H9 (cell line): ENCODE data around the gene ERN1. TPM values are rescaled to one million over a fixed set of nuclear protein-coding genes. Genes with fewer than 3 reads are reported as not detected.

Source experiments
- DNase-seq: peaks from one replicate; pipeline ENCODE4 v3.0.0-alpha.2; 2017
- H2AFZ ChIP-seq: one replicate; pipeline ENCODE4 v1.6.1; 2013; ENCODE audit warnings: mild to moderate bottlenecking, low read length, control low read depth, moderate library complexity
- H2AK5ac ChIP-seq: 2 replicates; pipeline ENCODE4 v1.6.1; 2013; ENCODE audit warnings: low read length, control low read depth, mixed read lengths; ENCODE audit not compliant: insufficient read length
- H2BK120ac ChIP-seq: one replicate; pipeline ENCODE4 v1.6.1; 2013; ENCODE audit warnings: low read depth, mild to moderate bottlenecking, low read length, control low read depth, inconsistent platforms; ENCODE audit not compliant: poor library complexity, severe bottlenecking
- H2BK12ac ChIP-seq: 2 replicates; pipeline ENCODE4 v1.6.1; 2013; ENCODE audit warnings: low read length, control low read depth, mixed read lengths, low read depth; ENCODE audit not compliant: insufficient read length
- H2BK15ac ChIP-seq: 2 replicates; pipeline ENCODE4 v1.6.1; 2013; ENCODE audit warnings: low read depth, low read length, control low read depth
- H2BK20ac ChIP-seq: one replicate; pipeline ENCODE4 v1.6.1; 2013; ENCODE audit warnings: low read depth, mild to moderate bottlenecking, low read length, control low read depth, inconsistent platforms; ENCODE audit not compliant: poor library complexity, severe bottlenecking
- H2BK5ac ChIP-seq: 2 replicates; pipeline ENCODE4 v1.6.1; 2013; ENCODE audit warnings: low read length, control low read depth, mixed read lengths; ENCODE audit not compliant: insufficient read length
- H3K14ac ChIP-seq: 2 replicates; pipeline ENCODE4 v1.6.1; 2013; ENCODE audit warnings: low read length, control low read depth; ENCODE audit not compliant: insufficient read depth
- H3K18ac ChIP-seq: 2 replicates; pipeline ENCODE4 v1.6.1; 2013; ENCODE audit warnings: low read depth, mild to moderate bottlenecking, mixed read lengths, low read length, control low read depth; ENCODE audit not compliant: insufficient read length
- H3K23ac ChIP-seq: 2 replicates; pipeline ENCODE4 v1.6.1; 2013; ENCODE audit warnings: low read length, control low read depth, mixed read lengths, low read depth; ENCODE audit not compliant: insufficient read length
- H3K23me2 ChIP-seq: 2 replicates; pipeline ENCODE4 v1.6.1; 2013; ENCODE audit warnings: low read depth, mild to moderate bottlenecking, mixed read lengths, low read length, control low read depth; ENCODE audit not compliant: insufficient read length, poor library complexity, severe bottlenecking
- H3K27ac ChIP-seq: 2 replicates; pipeline ENCODE4 v1.5.1; 2013; ENCODE audit warnings: low read length, control low read depth, mixed read lengths, low read depth; ENCODE audit not compliant: insufficient read length
- H3K27me3 ChIP-seq: 2 replicates; pipeline ENCODE4 v1.6.1; 2013; ENCODE audit warnings: low read length, control low read depth, inconsistent platforms; ENCODE audit not compliant: insufficient read depth
- H3K4ac ChIP-seq: 2 replicates; pipeline ENCODE4 v1.6.1; 2013; ENCODE audit warnings: low read depth, mild to moderate bottlenecking, control low read depth, inconsistent platforms, low read length, moderate library complexity
- H3K4me1 ChIP-seq: 2 replicates; pipeline ENCODE4 v1.6.1; 2013; ENCODE audit warnings: low read length, control low read depth, inconsistent platforms; ENCODE audit not compliant: insufficient read depth
- H3K4me2 ChIP-seq: 2 replicates; pipeline ENCODE4 v1.6.1; 2013; ENCODE audit warnings: low read length, control low read depth, mixed read lengths; ENCODE audit not compliant: insufficient read length, insufficient read depth
- H3K56ac ChIP-seq: 2 replicates; pipeline ENCODE4 v1.6.1; 2013; ENCODE audit warnings: low read depth, mild to moderate bottlenecking, mixed read lengths, low read length, control low read depth; ENCODE audit not compliant: insufficient read length
- H3K79me1 ChIP-seq: 2 replicates; pipeline ENCODE4 v1.6.1; 2013; ENCODE audit warnings: low read depth, mild to moderate bottlenecking, moderate library complexity, low read length, control low read depth, inconsistent platforms; ENCODE audit not compliant: insufficient read depth, poor library complexity, severe bottlenecking
- H3K79me2 ChIP-seq: 2 replicates; pipeline ENCODE4 v1.6.1; 2013; ENCODE audit warnings: low read length, control low read depth, inconsistent platforms; ENCODE audit not compliant: insufficient read depth
- H3K9ac ChIP-seq: 2 replicates; pipeline ENCODE4 v1.6.1; 2013; ENCODE audit warnings: low read length, control low read depth, mixed read lengths; ENCODE audit not compliant: insufficient read length; ENCODE audit errors: extremely low read depth
- H3K9me3 ChIP-seq: one replicate; pipeline ENCODE4 v1.6.1; 2013; ENCODE audit warnings: low read depth, low read length, inconsistent platforms; ENCODE audit not compliant: control insufficient read depth
- H3T11ph ChIP-seq: one replicate; pipeline ENCODE4 v1.6.1; 2013; ENCODE audit warnings: mild to moderate bottlenecking, low read length, control low read depth, inconsistent platforms
- H4K20me1 ChIP-seq: one replicate; pipeline ENCODE4 v1.6.1; 2013; ENCODE audit not compliant: control insufficient read depth, insufficient read length, insufficient read depth
- H4K5ac ChIP-seq: 2 replicates; pipeline ENCODE4 v1.6.1; 2013; ENCODE audit warnings: low read depth, mild to moderate bottlenecking, mixed read lengths, low read length, control low read depth; ENCODE audit not compliant: insufficient read length
- H4K8ac ChIP-seq: replicated peaks from 2 replicates; pipeline ENCODE4 v1.6.1; 2013; ENCODE audit warnings: low read length, control low read depth, mixed read lengths, low read depth; ENCODE audit not compliant: insufficient read length
- H4K91ac ChIP-seq: 2 replicates; pipeline ENCODE4 v1.6.1; 2013; ENCODE audit warnings: low read depth, mild to moderate bottlenecking, moderate library complexity, mixed read lengths, low read length, control low read depth; ENCODE audit not compliant: insufficient read length
- H3K27ac Mint-ChIP-seq, 3 experiments: 2 replicates in 2 of 3; 3 replicates in 1 of 3; pipeline ENCODE4 v1.8.0; 2020 to 2021; ENCODE audit warnings: mixed read lengths in 3 of 3, mild to moderate bottlenecking in 1 of 3, moderate library complexity in 1 of 3
- H3K27me3 Mint-ChIP-seq: 2 replicates; pipeline ENCODE4 v1.8.0; 2021; ENCODE audit warnings: low read depth, mild to moderate bottlenecking, moderate library complexity, mixed read lengths
- H3K36me3 Mint-ChIP-seq, 3 experiments: 2 replicates in 2 of 3; 3 replicates in 1 of 3; pipeline ENCODE4 v1.8.0; 2020 to 2021; ENCODE audit warnings: low read depth in 3 of 3, mixed read lengths in 3 of 3; ENCODE audit not compliant: insufficient read depth in 1 of 3
- H3K4me1 Mint-ChIP-seq, 2 experiments: 2 replicates each; pipeline ENCODE4 v1.8.0; 2020; ENCODE audit warnings: mixed read lengths in 2 of 2
- H3K4me3 Mint-ChIP-seq, 2 experiments: 2 replicates in 1 of 2; 3 replicates in 1 of 2; pipeline ENCODE4 v1.8.0; 2020 to 2021; ENCODE audit warnings: mild to moderate bottlenecking in 2 of 2, mixed read lengths in 2 of 2, moderate library complexity in 1 of 2
- H3K9me3 Mint-ChIP-seq, 2 experiments: 2 replicates in 1 of 2; 3 replicates in 1 of 2; pipeline ENCODE4 v1.8.0; 2020; ENCODE audit warnings: mild to moderate bottlenecking in 2 of 2, mixed read lengths in 2 of 2, moderate library complexity in 1 of 2
- CTCF ChIP-seq: fragments of 200-600 bp; sonication (generic); conservative IDR thresholded peaks from 3 replicates; pipeline ENCODE4 v1.8.0; 2021; ENCODE audit warnings: antibody characterized with exemption, mild to moderate bottlenecking
- WGBS: extraction: QIAGEN DNeasy Blood & Tissue Kit; methylation state at CpG from one replicate; pipeline ENCODE4 v1.1.7; 2013; ENCODE audit warnings: missing lambda C conversion rate, low lambda C conversion rate, mixed read lengths; ENCODE audit not compliant: insufficient read length; ENCODE audit errors: extremely low coverage; 5-methylcytosine and 5-hydroxymethylcytosine counted together
- total RNA-seq: library from RNA; stranded (reverse); gene quantifications from 2 replicates; pipeline ENCODE4 v1.2.1, GENCODE V29; 2021

The ERN1 gene
- total RNA-seq, 1 experiment from 2014 or later: 5.0 TPM

DNA sequence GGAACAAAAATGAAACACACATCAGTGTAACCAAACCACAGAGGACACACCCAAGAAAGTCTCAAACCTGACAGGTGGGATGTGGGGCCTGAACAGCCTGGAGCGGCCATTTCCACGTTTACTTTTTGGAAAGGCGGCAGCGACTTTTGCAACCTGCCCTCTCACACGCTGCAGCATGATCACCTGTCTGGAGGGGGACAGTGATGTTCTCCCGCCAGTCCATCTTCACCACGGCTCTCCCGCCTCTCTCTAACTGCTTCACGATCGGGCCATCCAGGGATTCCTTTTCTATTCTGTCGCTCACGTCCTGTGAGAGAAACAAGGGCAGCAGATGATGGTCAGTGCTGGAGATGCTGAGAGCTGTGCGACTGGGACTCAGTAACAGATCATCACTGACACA is 84.8 kb downstream of the ERN1 start:
- no peaks in the 10 kb centered on the region for H3K27me3 ChIP-seq
- no peak overlapping the region for H3K56ac ChIP-seq
- no peak overlapping the region for H3K23ac ChIP-seq
- no peak overlapping the region for H2BK15ac ChIP-seq
- no peak for TF ChIP-seq CTCF
- Mint-ChIP-seq H3K4me1 (peaks cover 0 to 2% of the 10 kb centered on the region in 2 experiments; a peak in 1 of 4 replicates), H3K4me3 (no peak overlapping the region), H3K9me3 (no peaks in the 10 kb centered on the region), H3K27ac (no peak overlapping the region), H3K27me3 (no peaks in the 10 kb centered on the region), H3K36me3 (peaks cover 0 to 12% (median 1%) of the 10 kb centered on the region in 3 experiments; a peak in 2 of 7 replicates)
- no peak overlapping the region for H3K4ac ChIP-seq
- no peak overlapping the region for H2AFZ ChIP-seq
- H3T11ph ChIP-seq: no peak overlapping the region
- H4K91ac ChIP-seq: no peak overlapping the region
- no peak overlapping the region for H2BK20ac ChIP-seq
- no peak for DNase-seq
- H3K27ac ChIP-seq: no peak overlapping the region
- H3K79me2 ChIP-seq: no peaks in the 10 kb centered on the region
- no peak overlapping the region for H3K14ac ChIP-seq
- no peak overlapping the region for H3K9ac ChIP-seq
- no peak overlapping the region for H2BK120ac ChIP-seq
- no peak overlapping the region for H3K4me2 ChIP-seq
- H2BK12ac ChIP-seq: no peak overlapping the region
- no peak overlapping the region for H4K8ac ChIP-seq
- H2BK5ac ChIP-seq: no peak overlapping the region
- no peaks in the 10 kb centered on the region for H3K79me1 ChIP-seq
- H3K9me3 ChIP-seq: no peaks in the 10 kb centered on the region
- H4K5ac ChIP-seq: no peak overlapping the region
- H3K23me2 ChIP-seq: no peaks in the 10 kb centered on the region
- no peaks in the 10 kb centered on the region for H4K20me1 ChIP-seq
- no peak overlapping the region for H2AK5ac ChIP-seq
- no peak overlapping the region for H3K18ac ChIP-seq
- no peaks in the 10 kb centered on the region for H3K4me1 ChIP-seq
- no CpG with 5 or more reads among the region's 13 CpGs for WGBS
